GM12875 (cell line): Measurements from ENCODE around the gene LDLRAD4.

Experiments
- H3K4me3 ChIP-seq: one replicate; pipeline ENCODE4 v1.5.1; 2011; ENCODE audit warnings: low read depth, low read length, control low read depth
- CTCF ChIP-seq: IDR thresholded peaks from 2 replicates; pipeline ENCODE4 v1.5.1; 2011; ENCODE audit warnings: low read depth, mild to moderate bottlenecking, control low read depth, inconsistent platforms, low read length, moderate library complexity, borderline replicate concordance; ENCODE audit not compliant: insufficient read depth

The LDLRAD4 gene

GRCh38 chr18:13477147-13477683 is 258.7 kb downstream of the LDLRAD4 start:
- TF ChIP-seq CTCF: no peak
- H3K4me3 ChIP-seq: no peak overlapping the region

- no peak overlapping the region for H3K4me3 ChIP-seq
- no peak for TF ChIP-seq CTCF
These were observed 262.2 kb downstream of the LDLRAD4 start for GRCh38 chr18:13480571-13481255.

- no peak for TF ChIP-seq CTCF
- H3K4me3 ChIP-seq: no peak overlapping the region
These were observed 262.8 kb downstream of the LDLRAD4 start for GRCh38 chr18:13481331-13481730.

GRCh38 chr18:13481820-13482617 is 263.5 kb downstream of the LDLRAD4 start:
- no peak overlapping the region for H3K4me3 ChIP-seq
- TF ChIP-seq CTCF: no peak

- no peak for TF ChIP-seq CTCF
- H3K4me3 ChIP-seq: no peak overlapping the region
These were observed 264.0 kb downstream of the LDLRAD4 start for GRCh38 chr18:13482618-13482945.

GRCh38 chr18:13483316-13484270 is 265.0 kb downstream of the LDLRAD4 start:
- TF ChIP-seq CTCF: no peak
- no peak overlapping the region for H3K4me3 ChIP-seq
